IMR-90 (cell line): Measurements from ENCODE around the gene KLF18. TPM values are rescaled to one million over a fixed set of nuclear protein-coding genes. Genes with fewer than 3 reads are reported as not detected.

Source experiments
- ATAC-seq: fragments of 200-7000 bp; cut with Tn5 transposase; 2 replicates; pipeline ENCODE4 v1.9.1; 2020; ENCODE audit warnings: low read depth, mild to moderate bottlenecking, moderate library complexity
- BruUV-seq: library from RNA; stranded (reverse); fragments of 400-500 nt; replicated peaks from 2 replicates; lab custom pipeline; 2021; lab: Mats Ljungman, UMichigan
- CTCF ChIA-PET: fragments of 300-600 bp; formaldehyde crosslinking; extraction: SDS; loops from one replicate; lab custom pipeline; 2021; ENCODE audit warnings: antibody characterized with exemption; lab: Yijun Ruan, JAX
- POLR2A ChIA-PET: fragments of 300-600 bp; sonication (Branson Sonifier 250); formaldehyde crosslinking; loops from one replicate; lab custom pipeline; 2022; ENCODE audit warnings: antibody characterized with exemption; ENCODE audit not compliant: unreplicated experiment; lab: Charles Lee
- DNase-seq: peaks from one replicate; pipeline ENCODE4 v3.0.0; 2013
- H2AFZ ChIP-seq: replicated peaks from 2 replicates; pipeline ENCODE3; 2013; ENCODE audit warnings: low read length, mild to moderate bottlenecking; ENCODE audit not compliant: poor library complexity
- H2AK5ac ChIP-seq: 2 replicates; pipeline ENCODE4 v1.6.1; 2013; ENCODE audit warnings: low read depth, low read length, inconsistent platforms
- H2AK9ac ChIP-seq: replicated peaks from 2 replicates; pipeline ENCODE3; 2013; ENCODE audit warnings: mild to moderate bottlenecking, low read depth, low read length, moderate library complexity; ENCODE audit not compliant: poor library complexity
- H2BK120ac ChIP-seq: 2 replicates; pipeline ENCODE4 v1.6.1; 2013; ENCODE audit warnings: low read depth, low read length, inconsistent platforms
- H2BK15ac ChIP-seq: 3 replicates; pipeline ENCODE4 v1.6.1; 2013; ENCODE audit warnings: low read depth, low read length, inconsistent platforms
- H2BK20ac ChIP-seq: 2 replicates; pipeline ENCODE4 v1.6.1; 2013; ENCODE audit warnings: low read depth, mild to moderate bottlenecking, inconsistent platforms, low read length, moderate library complexity
- H2BK5ac ChIP-seq: 2 replicates; pipeline ENCODE4 v1.6.1; 2013; ENCODE audit warnings: mild to moderate bottlenecking, low read depth, low read length, inconsistent platforms; ENCODE audit not compliant: poor library complexity, severe bottlenecking
- H3K14ac ChIP-seq: replicated peaks from 2 replicates; pipeline ENCODE4 v1.6.1; 2013; ENCODE audit warnings: low read depth, low read length, inconsistent platforms
- H3K18ac ChIP-seq: 2 replicates; pipeline ENCODE4 v1.6.1; 2013; ENCODE audit warnings: low read depth, low read length, control low read depth
- H3K23ac ChIP-seq: 2 replicates; pipeline ENCODE4 v1.6.1; 2013; ENCODE audit warnings: low read depth, low read length, inconsistent platforms
- H3K27ac ChIP-seq: 2 replicates; pipeline ENCODE4 v1.5.1; 2013; ENCODE audit warnings: mild to moderate bottlenecking, control low read depth, low read length; ENCODE audit not compliant: insufficient read depth
- H3K27me3 ChIP-seq: 2 replicates; pipeline ENCODE4 v1.6.1; 2013; ENCODE audit warnings: low read length; ENCODE audit not compliant: control insufficient read depth, insufficient read depth
- H3K36me3 ChIP-seq: 2 replicates; pipeline ENCODE4 v1.6.1; 2013; ENCODE audit warnings: low read length, mixed read lengths; ENCODE audit not compliant: control insufficient read depth, insufficient read depth
- H3K4ac ChIP-seq: 2 replicates; pipeline ENCODE4 v1.6.1; 2013; ENCODE audit warnings: low read depth, low read length, inconsistent platforms
- H3K4me1 ChIP-seq: 2 replicates; pipeline ENCODE4 v1.6.1; 2013; ENCODE audit warnings: low read length, mixed read lengths; ENCODE audit not compliant: control insufficient read depth, insufficient read depth
- H3K4me2 ChIP-seq: 2 replicates; pipeline ENCODE4 v1.6.1; 2013; ENCODE audit warnings: low read depth, mild to moderate bottlenecking, control low read depth, low read length, moderate library complexity
- H3K4me3 ChIP-seq: 2 replicates; pipeline ENCODE4 v1.5.1; 2013; ENCODE audit warnings: low read depth, mild to moderate bottlenecking, control low read depth, low read length, moderate library complexity; ENCODE audit not compliant: insufficient read depth
- H3K56ac ChIP-seq: 2 replicates; pipeline ENCODE4 v1.6.1; 2013; ENCODE audit warnings: low read length, inconsistent platforms; ENCODE audit not compliant: insufficient read depth; ENCODE audit errors: extremely low read depth
- H3K79me1 ChIP-seq, 2 experiments: 2 replicates each; pipeline ENCODE4 v1.6.1; 2013; ENCODE audit warnings: low read length in 2 of 2, inconsistent platforms in 1 of 2, low read depth in 1 of 2
- H3K9ac ChIP-seq: 2 replicates; pipeline ENCODE4 v1.6.1; 2013; ENCODE audit warnings: low read depth, low read length, control low read depth
- H3K9me1 ChIP-seq: 2 replicates; pipeline ENCODE4 v1.6.1; 2013; ENCODE audit warnings: low read length, inconsistent platforms; ENCODE audit not compliant: insufficient read depth
- H3K9me3 ChIP-seq: 2 replicates; pipeline ENCODE4 v1.6.1; 2013; ENCODE audit warnings: low read length; ENCODE audit not compliant: control insufficient read depth, insufficient read depth
- H4K20me1 ChIP-seq: 2 replicates; pipeline ENCODE4 v1.6.1; 2013; ENCODE audit warnings: low read length, inconsistent platforms; ENCODE audit not compliant: insufficient read depth
- H4K5ac ChIP-seq: 2 replicates; pipeline ENCODE4 v1.6.1; 2013; ENCODE audit warnings: mild to moderate bottlenecking, low read depth, low read length, control low read depth
- H4K8ac ChIP-seq, 2 experiments: 2 replicates each; pipeline ENCODE4 v1.6.1; 2013; ENCODE audit warnings: low read depth in 2 of 2, low read length in 2 of 2, control low read depth in 1 of 2, inconsistent platforms in 1 of 2
- H4K91ac ChIP-seq: 2 replicates; pipeline ENCODE4 v1.6.1; 2013; ENCODE audit warnings: low read depth, low read length, inconsistent platforms; ENCODE audit not compliant: insufficient read depth
- BHLHE40 ChIP-seq: fragments of 150-350 bp; IDR thresholded peaks from 2 replicates; pipeline ENCODE4 v1.6.1; 2016; ENCODE audit warnings: mild to moderate bottlenecking, low read depth, low read length
- CEBPB ChIP-seq: IDR thresholded peaks from 2 replicates; pipeline ENCODE4 v1.6.1; 2012; ENCODE audit warnings: low read depth, low read length, improper control_type of control experiment
- CHD1 ChIP-seq: IDR thresholded peaks from 2 replicates; pipeline ENCODE4 v1.6.1; 2012; ENCODE audit warnings: low read depth, low read length, improper control_type of control experiment
- FOS ChIP-seq: fragments of 150-350 bp; IDR thresholded peaks from 2 replicates; pipeline ENCODE4 v1.6.1; 2016; ENCODE audit warnings: low read depth, low read length
- MAFK ChIP-seq: IDR thresholded peaks from 2 replicates; pipeline ENCODE4 v1.6.1; 2012; ENCODE audit warnings: low read depth, low read length, improper control_type of control experiment
- MAZ ChIP-seq: IDR thresholded peaks from 2 replicates; pipeline ENCODE4 v1.6.1; 2012; ENCODE audit warnings: low read depth, mild to moderate bottlenecking, low read length, improper control_type of control experiment, moderate library complexity, borderline replicate concordance
- MXI1 ChIP-seq: IDR thresholded peaks from 2 replicates; pipeline ENCODE4 v1.6.1; 2012; ENCODE audit warnings: low read depth, mild to moderate bottlenecking, low read length, moderate library complexity, borderline replicate concordance
- NFE2L2 ChIP-seq: fragments of 150-350 bp; IDR thresholded peaks from 2 replicates; pipeline ENCODE4 v1.6.1; 2016; ENCODE audit warnings: low read depth, mild to moderate bottlenecking, low read length
- POLR2A ChIP-seq: IDR thresholded peaks from 2 replicates; pipeline ENCODE4 v1.6.1; 2012; ENCODE audit warnings: mild to moderate bottlenecking, low read depth, low read length
- RAD21 ChIP-seq: IDR thresholded peaks from 2 replicates; pipeline ENCODE4 v1.6.1; 2012; ENCODE audit warnings: low read length, improper control_type of control experiment
- RCOR1 ChIP-seq: IDR thresholded peaks from 2 replicates; pipeline ENCODE4 v1.6.1; 2012; ENCODE audit warnings: mild to moderate bottlenecking, low read length, improper control_type of control experiment; ENCODE audit not compliant: insufficient replicate concordance
- RFX5 ChIP-seq: IDR thresholded peaks from 2 replicates; pipeline ENCODE4 v1.8.0; 2012; ENCODE audit warnings: low read depth, mild to moderate bottlenecking, low read length, moderate library complexity
- SMC3 ChIP-seq: fragments of 150-350 bp; IDR thresholded peaks from 2 replicates; pipeline ENCODE4 v1.6.1; 2016; ENCODE audit warnings: low read depth, mild to moderate bottlenecking, antibody characterized with exemption, low read length, moderate library complexity
- WGBS, 2 experiments: methylation state at CpG; one replicate each; pipeline versions ENCODE4 v1.1.5 to v1.1.7; 2013; ENCODE audit warnings: missing lambda C conversion rate in 2 of 2; ENCODE audit not compliant: insufficient read length in 1 of 2; ENCODE audit errors: extremely low coverage in 2 of 2; 5-methylcytosine and 5-hydroxymethylcytosine counted together
- dilution Hi-C: fragments of 300-500 bp; cut with HindIII; formaldehyde crosslinking; loops from one replicate; pipeline ENCODE4 v1.14.3; 2018; ENCODE audit warnings: low sequenced_read_pairs; ENCODE audit not compliant: unreplicated experiment
- in situ Hi-C: fragments of 300-500 bp; cut with MboI; formaldehyde crosslinking; loops from 3 replicates; pipeline ENCODE4 v1.14.3; 2019; ENCODE audit warnings: low sequenced_read_pairs, inconsistent platforms, mixed read lengths
- intact Hi-C: fragments of 100-400 bp; cut with micrococcal nuclease; formaldehyde crosslinking; loops from 2 replicates; pipeline ENCODE4 v1.10.0; 2022
- polyA plus RNA-seq, 3 experiments: library from polyadenylated mRNA; depleted of rRNA; stranded (reverse); fragments of >200 nt; gene quantifications; 2 replicates each; pipeline ENCODE4 v1.2.3, GENCODE V29; 2012; ENCODE audit warnings: low replicate concordance in 1 of 3
- total RNA-seq: library from RNA; depleted of rRNA; stranded (reverse); fragments of >200 nt; gene quantifications from 2 replicates; pipeline ENCODE4 v1.2.3, GENCODE V29; 2012
- TF ChIP-seq, protein P1 (sequence below): conservative IDR thresholded peaks from 2 replicates; pipeline ENCODE4 v1.5.1; 2012; ENCODE audit warnings: mild to moderate bottlenecking, low read depth, low read length, improper control_type of control experiment
- TF ChIP-seq, protein P2 (sequence below): fragments of 150-350 bp; IDR thresholded peaks from 2 replicates; pipeline ENCODE4 v1.6.1; 2016; ENCODE audit warnings: low read depth, mild to moderate bottlenecking, low read length, moderate library complexity, borderline replicate concordance
- TF ChIP-seq, protein P3 (sequence below): fragments of 150-350 bp; IDR thresholded peaks from 2 replicates; pipeline ENCODE4 v1.6.1; 2017; ENCODE audit warnings: mild to moderate bottlenecking, antibody characterized with exemption, low read length, low read depth

Gene KLF18
- total and polyA plus RNA-seq, 2 of the 4 experiments (the other 2 are of a cell fraction) = not detected

DNA sequence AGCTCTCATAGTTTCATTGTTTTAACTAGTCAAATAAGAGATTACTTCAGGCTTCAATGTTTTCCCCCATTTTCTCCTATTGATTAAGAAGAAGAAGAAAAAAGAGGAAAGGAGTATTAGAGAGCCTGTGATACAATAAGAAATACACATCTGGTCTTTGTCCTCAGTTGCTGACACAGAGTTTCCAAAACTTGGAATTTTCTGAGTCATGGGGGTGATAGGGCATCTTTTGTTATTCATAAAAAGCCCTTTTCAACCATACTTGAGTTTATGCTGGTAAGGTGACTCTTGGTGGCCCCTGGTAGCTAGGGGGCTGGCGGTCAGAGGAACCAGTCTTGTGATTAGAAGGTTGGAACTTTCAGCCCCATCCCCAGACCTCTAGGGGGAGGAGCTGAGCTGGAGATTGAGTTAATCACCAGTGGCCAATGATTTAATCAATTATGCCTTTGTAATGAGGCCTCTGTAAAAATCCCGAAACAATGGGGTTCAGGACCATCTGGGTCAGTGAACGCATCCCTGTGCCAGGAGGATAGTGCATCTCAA is 28.9 kb upstream of the KLF18 start:
- intact Hi-C loops = no loop called here
- Histone ChIP-seq H3K9me3 (no peaks in the 10 kb centered on the region; the same call in 1 of the 2 replicates), H4K8ac (no peak overlapping the region), H2AK5ac (no peak overlapping the region), H3K14ac (no peak overlapping the region), H2AK9ac (no peak overlapping the region), H3K18ac (no peak overlapping the region), H3K23ac (no peak overlapping the region), H2BK15ac (no peak overlapping the region), H3K4me1 (no peaks in the 10 kb centered on the region), H3K4me3 (no peak overlapping the region), H2BK20ac (no peak overlapping the region), H2AFZ (no peak overlapping the region), H3K36me3 (no peaks in the 10 kb centered on the region), H4K91ac (no peak overlapping the region), H3K9ac (no peak overlapping the region), H2BK5ac (no peak overlapping the region), H3K56ac (no peak overlapping the region), H3K79me1 (no peaks in the 10 kb centered on the region), H3K9me1 (no peaks in the 10 kb centered on the region), H4K20me1 (no peaks in the 10 kb centered on the region), H3K4me2 (no peak overlapping the region), H2BK120ac (no peak overlapping the region), H3K27ac (no peak overlapping the region), H3K27me3 (peaks cover 4% of the 10 kb centered on the region; the same call in 1 of the 2 replicates), H3K4ac (no peak overlapping the region), H4K5ac (no peak overlapping the region)
- no peak for ATAC-seq
- dilution Hi-C loops = no loop called here
- DNase-seq = peak; percentile 29
- in situ Hi-C loops = no loop called here
- BruUV-seq = no TSS peak
- 93% methylated on average over 2 of the region's 3 CpGs; no CpG with 5 or more reads in 1 of the 2 experiments for WGBS, 2 experiments
- CTCF ChIA-PET = no interaction called here
- POLR2A ChIA-PET = interaction anchor here (0.6 kb wide), 1 partner anchor 18 kb away, joined by 4 read pairs; no protein-coding TSS in a partner anchor
- TF ChIP-seq RCOR1 = no peak
- no peak for TF ChIP-seq NFE2L2
- TF ChIP-seq MAZ = no peak
- TF ChIP-seq, protein P1, sequence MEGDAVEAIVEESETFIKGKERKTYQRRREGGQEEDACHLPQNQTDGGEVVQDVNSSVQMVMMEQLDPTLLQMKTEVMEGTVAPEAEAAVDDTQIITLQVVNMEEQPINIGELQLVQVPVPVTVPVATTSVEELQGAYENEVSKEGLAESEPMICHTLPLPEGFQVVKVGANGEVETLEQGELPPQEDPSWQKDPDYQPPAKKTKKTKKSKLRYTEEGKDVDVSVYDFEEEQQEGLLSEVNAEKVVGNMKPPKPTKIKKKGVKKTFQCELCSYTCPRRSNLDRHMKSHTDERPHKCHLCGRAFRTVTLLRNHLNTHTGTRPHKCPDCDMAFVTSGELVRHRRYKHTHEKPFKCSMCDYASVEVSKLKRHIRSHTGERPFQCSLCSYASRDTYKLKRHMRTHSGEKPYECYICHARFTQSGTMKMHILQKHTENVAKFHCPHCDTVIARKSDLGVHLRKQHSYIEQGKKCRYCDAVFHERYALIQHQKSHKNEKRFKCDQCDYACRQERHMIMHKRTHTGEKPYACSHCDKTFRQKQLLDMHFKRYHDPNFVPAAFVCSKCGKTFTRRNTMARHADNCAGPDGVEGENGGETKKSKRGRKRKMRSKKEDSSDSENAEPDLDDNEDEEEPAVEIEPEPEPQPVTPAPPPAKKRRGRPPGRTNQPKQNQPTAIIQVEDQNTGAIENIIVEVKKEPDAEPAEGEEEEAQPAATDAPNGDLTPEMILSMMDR = no peak
- TF ChIP-seq FOS = no peak
- TF ChIP-seq, protein P2, sequence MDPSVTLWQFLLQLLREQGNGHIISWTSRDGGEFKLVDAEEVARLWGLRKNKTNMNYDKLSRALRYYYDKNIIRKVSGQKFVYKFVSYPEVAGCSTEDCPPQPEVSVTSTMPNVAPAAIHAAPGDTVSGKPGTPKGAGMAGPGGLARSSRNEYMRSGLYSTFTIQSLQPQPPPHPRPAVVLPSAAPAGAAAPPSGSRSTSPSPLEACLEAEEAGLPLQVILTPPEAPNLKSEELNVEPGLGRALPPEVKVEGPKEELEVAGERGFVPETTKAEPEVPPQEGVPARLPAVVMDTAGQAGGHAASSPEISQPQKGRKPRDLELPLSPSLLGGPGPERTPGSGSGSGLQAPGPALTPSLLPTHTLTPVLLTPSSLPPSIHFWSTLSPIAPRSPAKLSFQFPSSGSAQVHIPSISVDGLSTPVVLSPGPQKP = no peak
- TF ChIP-seq SMC3 = no peak
- TF ChIP-seq CHD1 = no peak
- no peak for TF ChIP-seq RFX5
- TF ChIP-seq MAFK = no peak
- TF ChIP-seq MXI1 = no peak
- TF ChIP-seq BHLHE40 = no peak
- TF ChIP-seq CEBPB = no peak
- TF ChIP-seq, protein P3, sequence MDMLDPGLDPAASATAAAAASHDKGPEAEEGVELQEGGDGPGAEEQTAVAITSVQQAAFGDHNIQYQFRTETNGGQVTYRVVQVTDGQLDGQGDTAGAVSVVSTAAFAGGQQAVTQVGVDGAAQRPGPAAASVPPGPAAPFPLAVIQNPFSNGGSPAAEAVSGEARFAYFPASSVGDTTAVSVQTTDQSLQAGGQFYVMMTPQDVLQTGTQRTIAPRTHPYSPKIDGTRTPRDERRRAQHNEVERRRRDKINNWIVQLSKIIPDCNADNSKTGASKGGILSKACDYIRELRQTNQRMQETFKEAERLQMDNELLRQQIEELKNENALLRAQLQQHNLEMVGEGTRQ = no peak
- no peak for TF ChIP-seq RAD21
- TF ChIP-seq POLR2A = no peak
